OCI-LY1 (cell line): ENCODE data around the gene RRP8.

Source experiments
- H2AFZ ChIP-seq: fragments of 200-600 bp; sonication (generic), shearing (Covaris generic); 2 replicates; pipeline ENCODE4 v1.6.0; 2014; ENCODE audit warnings: antibody characterized with exemption, mild to moderate bottlenecking, low read length
- H3F3A ChIP-seq: fragments of 200-600 bp; sonication (generic), shearing (Covaris generic); 2 replicates; pipeline ENCODE4 v1.6.0; 2014; ENCODE audit warnings: mild to moderate bottlenecking, antibody characterized with exemption, low read length, moderate library complexity; ENCODE audit not compliant: insufficient read depth
- H3K27ac ChIP-seq: fragments of 200-600 bp; sonication (generic); 2 replicates; pipeline ENCODE4 v1.5.1; 2014; ENCODE audit warnings: low read length, mixed run types, mild to moderate bottlenecking, low read depth; ENCODE audit not compliant: poor library complexity, severe bottlenecking
- H3K27me3 ChIP-seq: fragments of 200-600 bp; sonication (generic); 2 replicates; pipeline ENCODE4 v1.6.0; 2014; ENCODE audit warnings: antibody characterized with exemption, mild to moderate bottlenecking, low read length, moderate library complexity; ENCODE audit not compliant: insufficient read depth
- H3K36me3 ChIP-seq: fragments of 200-600 bp; sonication (generic); 2 replicates; pipeline ENCODE4 v1.6.1; 2014; ENCODE audit warnings: mild to moderate bottlenecking, antibody characterized with exemption, low read length, moderate library complexity, mixed read lengths; ENCODE audit not compliant: insufficient read depth
- H3K4me1 ChIP-seq: fragments of 200-600 bp; sonication (generic); 2 replicates; pipeline ENCODE4 v1.5.1; 2014; ENCODE audit warnings: mild to moderate bottlenecking, low read length, moderate library complexity; ENCODE audit not compliant: insufficient read depth, severe bottlenecking
- H3K4me2 ChIP-seq: fragments of 200-600 bp; sonication (generic), shearing (Covaris generic); 2 replicates; pipeline ENCODE4 v1.6.1; 2014; ENCODE audit warnings: low read length
- H3K4me3 ChIP-seq: fragments of 200-600 bp; sonication (generic); 2 replicates; pipeline ENCODE4 v1.5.1; 2014; ENCODE audit warnings: low read length, low read depth, mild to moderate bottlenecking, mixed read lengths; ENCODE audit not compliant: poor library complexity, severe bottlenecking
- H3K79me2 ChIP-seq: fragments of 200-600 bp; shearing (Covaris generic); 2 replicates; pipeline ENCODE4 v1.6.1; 2016; ENCODE audit warnings: mixed run types, low read length, mixed read lengths; ENCODE audit not compliant: insufficient read depth
- H3K9ac ChIP-seq: fragments of 200-600 bp; sonication (generic), shearing (Covaris generic); 2 replicates; pipeline ENCODE4 v1.6.1; 2014; ENCODE audit warnings: mild to moderate bottlenecking, low read length, mixed read lengths
- H3K9me2 ChIP-seq: fragments of 200-600 bp; sonication (generic), shearing (Covaris generic); 2 replicates; pipeline ENCODE4 v1.6.1; 2014; ENCODE audit warnings: low read depth, mild to moderate bottlenecking, low read length, mixed read lengths
- H3K9me3 ChIP-seq: fragments of 200-600 bp; shearing (Covaris generic); 2 replicates; pipeline ENCODE4 v1.6.1; 2014; ENCODE audit warnings: low read length, mixed read lengths
- H4K20me1 ChIP-seq: fragments of 200-600 bp; sonication (generic), shearing (Covaris generic); 2 replicates; pipeline ENCODE4 v1.6.0; 2016; ENCODE audit warnings: mild to moderate bottlenecking, low read length; ENCODE audit not compliant: insufficient read depth
- CTCF ChIP-seq: fragments of 200-600 bp; sonication (generic), shearing (Covaris generic); IDR thresholded peaks from 2 replicates; pipeline ENCODE4 v1.5.1; 2017; ENCODE audit warnings: mild to moderate bottlenecking, antibody characterized with exemption, low read length, moderate library complexity, mixed read lengths
- EZH2 ChIP-seq: fragments of 200-600 bp; sonication (generic), shearing (Covaris generic); IDR thresholded peaks from 2 replicates; pipeline ENCODE4 v1.8.0; 2017; ENCODE audit warnings: borderline replicate concordance, mixed run types, mild to moderate bottlenecking, antibody characterized with exemption, low read length, moderate library complexity, mixed read lengths

The RRP8 gene

GRCh38 chr11:6596239-6596877 is 7.1 kb downstream of the RRP8 start:
- TF ChIP-seq EZH2 (no peak), CTCF (no peak)
- H3K4me2 ChIP-seq = no peak overlapping the region
- no peak overlapping the region for H2AFZ ChIP-seq
- H3K36me3 ChIP-seq = peaks cover 96% of the 10 kb centered on the region
- no peaks in the 10 kb centered on the region for H3K27me3 ChIP-seq
- H3K4me1 ChIP-seq = no peaks in the 10 kb centered on the region
- no peak overlapping the region for H3K4me3 ChIP-seq
- H3K9ac ChIP-seq = no peak overlapping the region
- H3K9me3 ChIP-seq = no peaks in the 10 kb centered on the region
- H4K20me1 ChIP-seq = no peaks in the 10 kb centered on the region
- no peaks in the 10 kb centered on the region for H3K9me2 ChIP-seq
- H3K79me2 ChIP-seq = no peaks in the 10 kb centered on the region
- H3K27ac ChIP-seq = no peak overlapping the region
- no peaks in the 10 kb centered on the region for H3F3A ChIP-seq

- Histone ChIP-seq H3F3A (no peaks in the 10 kb centered on the region), H3K36me3 (peaks cover 83% of the 10 kb centered on the region)
Observed at GRCh38 chr11:6594142-6594768, 9.2 kb downstream of the RRP8 start.

GRCh38 chr11:6588018-6588417 is 15.4 kb downstream of the RRP8 start:
- no peak overlapping the region for H3K27ac ChIP-seq
- H3K9ac ChIP-seq = no peak overlapping the region
- peaks cover 45% of the 10 kb centered on the region for H3K36me3 ChIP-seq
- no peak overlapping the region for H3K4me2 ChIP-seq
- H3K4me3 ChIP-seq = no peak overlapping the region
- no peaks in the 10 kb centered on the region for H3K27me3 ChIP-seq
- H3K4me1 ChIP-seq = no peaks in the 10 kb centered on the region
- H3K79me2 ChIP-seq = no peaks in the 10 kb centered on the region
- no peaks in the 10 kb centered on the region for H4K20me1 ChIP-seq
- TF ChIP-seq EZH2 = no peak
- TF ChIP-seq CTCF = no peak
- no peaks in the 10 kb centered on the region for H3F3A ChIP-seq
- H2AFZ ChIP-seq = no peak overlapping the region
- H3K9me2 ChIP-seq = no peaks in the 10 kb centered on the region
- peaks cover 5% of the 10 kb centered on the region; the same call in 1 of the 2 replicates for H3K9me3 ChIP-seq

More at GRCh38 chr11:6594142-6594768, 9.2 kb downstream of the RRP8 start:
- Histone ChIP-seq H3K9me3 (no peaks in the 10 kb centered on the region), H3K9me2 (no peaks in the 10 kb centered on the region), H3K4me2 (no peak overlapping the region), H3K79me2 (no peaks in the 10 kb centered on the region), H3K9ac (no peak overlapping the region), H3K27ac (no peak overlapping the region), H4K20me1 (no peaks in the 10 kb centered on the region), H2AFZ (no peak overlapping the region), H3K4me1 (no peaks in the 10 kb centered on the region), H3K4me3 (no peak overlapping the region), H3K27me3 (no peaks in the 10 kb centered on the region)
- TF ChIP-seq CTCF (no peak), EZH2 (no peak)
